ENCODE data around the gene PPP3R1.

The PPP3R1 gene

GRCh38 chr2:68135448-68136320 lies 116.6 kb downstream of the PPP3R1 start:
- no peak for DNase-seq

GRCh38 chr2:68134554-68134953 lies 117.8 kb downstream of the PPP3R1 start:
- DNase-seq, result no peak

GRCh38 chr2:68134120-68134519 lies 118.2 kb downstream of the PPP3R1 start:
- no peak for DNase-seq
